ENCODE measurements around the gene SIL1.

- TF ChIP-seq CTCF (conservative IDR thresholded peaks at IDR 0.05; ENCODE audit: low read depth, low read length), result no peak
- no peak for TF ChIP-seq SMC3 (IDR thresholded peaks at IDR 0.05; ENCODE audit: low read depth, low read length)
- TF ChIP-seq POLR2A (IDR thresholded peaks at IDR 0.05; ENCODE audit: low read depth, low read length), result no peak
- TF ChIP-seq USF2 (IDR thresholded peaks at IDR 0.05; ENCODE audit: low read depth, low read length), result no peak
- TF ChIP-seq MXI1 (IDR thresholded peaks at IDR 0.05; ENCODE audit: borderline replicate concordance, low read depth, low read length), result no peak
- no peak for TF ChIP-seq RCOR1 (IDR thresholded peaks at IDR 0.05; ENCODE audit: insufficient replicate concordance, low read length)
Observed at GRCh38 chr5:139167533-139167932, 30.6 kb downstream of the SIL1 start.
